Breast epithelium (tissue), 4 donors: ENCODE results near the gene EFR3B. TPM values are rescaled to one million over a fixed set of nuclear protein-coding genes. Genes with fewer than 3 reads are reported as not detected.

Experiments
- DNase-seq, 2 donors: peaks; one replicate each; pipeline ENCODE4 v3.0.0-alpha.2; 2019; ENCODE audit warnings: low spot score in 2 of 2
- H3K27ac ChIP-seq, 2 donors: fragments of 200-600 bp; sonication (generic) in 1 of 2; one replicate each; pipeline ENCODE4 v1.5.1; 2016 to 2019; ENCODE audit warnings: mild to moderate bottlenecking in 1 of 2
- H3K27me3 ChIP-seq, 2 donors: fragments of 200-600 bp; sonication (generic) in 1 of 2; one replicate each; pipeline versions ENCODE4 v1.5.1 to v1.6.0; 2017 to 2019; ENCODE audit warnings: control low read depth in 1 of 2, mild to moderate bottlenecking in 1 of 2
- H3K36me3 ChIP-seq: fragments of 200-600 bp; one replicate; pipeline ENCODE4 v1.5.1; 2019
- H3K4me1 ChIP-seq, 2 donors: fragments of 200-600 bp; sonication (generic); one replicate each; pipeline ENCODE4 v1.5.1; 2016 to 2019; ENCODE audit warnings: control low read depth in 1 of 2
- H3K4me3 ChIP-seq, 3 donors: fragments of 200-600 bp; sonication (generic); 1 replicate in 2 of 3; 2 replicates in 1 of 3; pipeline ENCODE4 v1.5.1; 2016 to 2019; ENCODE audit warnings: mild to moderate bottlenecking in 3 of 3, moderate library complexity in 2 of 3
- H3K9me3 ChIP-seq, 2 donors: fragments of 200-600 bp; sonication (generic) in 1 of 2; one replicate each; pipeline ENCODE4 v1.5.1; 2016 to 2019; ENCODE audit warnings: control low read depth in 1 of 2
- CTCF ChIP-seq, 3 donors: fragments of 450-650 bp; IDR thresholded peaks; one replicate each; pipeline ENCODE4 v1.5.1; 2016 to 2017; ENCODE audit warnings: antibody characterized with exemption in 3 of 3, mild to moderate bottlenecking in 3 of 3, moderate library complexity in 3 of 3
- POLR2A ChIP-seq: fragments of 450-650 bp; IDR thresholded peaks from one replicate; pipeline ENCODE4 v1.6.1; 2016; ENCODE audit warnings: antibody characterized with exemption, mild to moderate bottlenecking, moderate library complexity
- POLR2AphosphoS5 ChIP-seq, 3 donors: sonication (generic); formaldehyde crosslinking; IDR thresholded peaks; one replicate each; pipeline ENCODE4 v1.6.1; 2017; ENCODE audit warnings: antibody characterized with exemption in 3 of 3
- intact Hi-C: fragments of 100-400 bp; cut with DNase I; formaldehyde crosslinking; loops from one replicate; pipeline ENCODE4 v1.15.1; 2023; ENCODE audit warnings: low total_unique reads
- total RNA-seq, 3 donors: library from RNA; depleted of rRNA; stranded (reverse); fragments of >200 nt; gene quantifications; one replicate each; pipeline ENCODE4 v1.1.0, GENCODE V29; 2016

Gene EFR3B
- total RNA-seq, 3 donors from 2014 or later: 0.16 to 0.98 (median 0.73) TPM

GRCh38 chr2:25050128-25050527 is 8.3 kb downstream of the EFR3B start:
- no peaks in the 10 kb centered on the region for H3K4me1 ChIP-seq
- no peak for DNase-seq
- intact Hi-C loops: no loop called here
- no peak for TF ChIP-seq POLR2AphosphoS5 (IDR thresholded peaks at IDR 0.05)
- no peak for TF ChIP-seq POLR2A
- TF ChIP-seq CTCF (IDR thresholded peaks at IDR 0.05): no peak
- H3K27me3 ChIP-seq: no peaks in the 10 kb centered on the region
- H3K4me3 ChIP-seq: no peak overlapping the region
- no peaks in the 10 kb centered on the region for H3K9me3 ChIP-seq
- H3K36me3 ChIP-seq: no peaks in the 10 kb centered on the region
- no peak overlapping the region for H3K27ac ChIP-seq

- H3K27me3 ChIP-seq: no peaks in the 10 kb centered on the region
- no peaks in the 10 kb centered on the region for H3K4me1 ChIP-seq
- TF ChIP-seq CTCF (IDR thresholded peaks at IDR 0.05): no peak
- H3K4me3 ChIP-seq: no peak overlapping the region
- DNase-seq: no peak
- no peak overlapping the region for H3K27ac ChIP-seq
- H3K9me3 ChIP-seq: no peaks in the 10 kb centered on the region
- H3K36me3 ChIP-seq: no peaks in the 10 kb centered on the region
- intact Hi-C loops: no loop called here
These were observed 11.2 kb downstream of the EFR3B start for GRCh38 chr2:25053041-25053440.

- no peak overlapping the region for H3K27ac ChIP-seq
- no peak for DNase-seq
- H3K36me3 ChIP-seq: no peaks in the 10 kb centered on the region
- TF ChIP-seq POLR2AphosphoS5 (IDR thresholded peaks at IDR 0.05) (no peak), CTCF (IDR thresholded peaks at IDR 0.05) (no peak), POLR2A (no peak)
- no peak overlapping the region for H3K4me3 ChIP-seq
- no peaks in the 10 kb centered on the region for H3K27me3 ChIP-seq
- intact Hi-C loops: no loop called here
- H3K4me1 ChIP-seq: no peaks in the 10 kb centered on the region
- H3K9me3 ChIP-seq: no peaks in the 10 kb centered on the region
These were observed 12.8 kb downstream of the EFR3B start for GRCh38 chr2:25054720-25055119.

- Histone ChIP-seq H3K9me3 (no peaks in the 10 kb centered on the region), H3K27ac (no peak overlapping the region), H3K36me3 (no peaks in the 10 kb centered on the region), H3K4me1 (no peaks in the 10 kb centered on the region), H3K4me3 (no peak overlapping the region), H3K27me3 (no peaks in the 10 kb centered on the region)
- no peak for DNase-seq
- intact Hi-C loops: no loop called here
- TF ChIP-seq POLR2A (no peak), POLR2AphosphoS5 (IDR thresholded peaks at IDR 0.05) (no peak), CTCF (IDR thresholded peaks at IDR 0.05) (no peak)
These were observed 13.6 kb downstream of the EFR3B start for GRCh38 chr2:25055376-25055920.

- no peaks in the 10 kb centered on the region for H3K4me1 ChIP-seq
- TF ChIP-seq CTCF (IDR thresholded peaks at IDR 0.05) (no peak), POLR2AphosphoS5 (IDR thresholded peaks at IDR 0.05) (no peak), POLR2A (no peak)
- DNase-seq: no peak
- intact Hi-C loops: no loop called here
- no peak overlapping the region for H3K4me3 ChIP-seq
- no peaks in the 10 kb centered on the region for H3K36me3 ChIP-seq
- no peaks in the 10 kb centered on the region for H3K27me3 ChIP-seq
- H3K9me3 ChIP-seq: no peaks in the 10 kb centered on the region
- H3K27ac ChIP-seq: no peak overlapping the region
These were observed 14.4 kb downstream of the EFR3B start for GRCh38 chr2:25056098-25056821.
